Loucy (cell line): Measurements from ENCODE around the gene PDE6B.

Source experiments
- H2AFZ ChIP-seq: fragments of 200-600 bp; sonication (generic); 2 replicates; pipeline ENCODE4 v1.6.0; 2016; ENCODE audit warnings: antibody characterized with exemption, mild to moderate bottlenecking, low read length, moderate library complexity
- H3F3A ChIP-seq: fragments of 200-600 bp; 2 replicates; pipeline ENCODE4 v1.6.0; 2016; ENCODE audit warnings: antibody characterized with exemption, low read depth, mild to moderate bottlenecking
- H3K27me3 ChIP-seq: fragments of 200-600 bp; sonication (generic); 2 replicates; pipeline ENCODE4 v1.6.1; 2014; ENCODE audit warnings: low read length, mild to moderate bottlenecking; ENCODE audit not compliant: insufficient read depth, poor library complexity, severe bottlenecking
- H3K36me3 ChIP-seq: fragments of 200-600 bp; sonication (generic); 2 replicates; pipeline ENCODE4 v1.6.1; 2016; ENCODE audit warnings: low read length; ENCODE audit not compliant: insufficient read depth
- H3K4me1 ChIP-seq: fragments of 200-600 bp; sonication (generic); 2 replicates; pipeline ENCODE4 v1.5.1; 2014; ENCODE audit warnings: low read length, mild to moderate bottlenecking; ENCODE audit not compliant: insufficient read depth, poor library complexity, severe bottlenecking
- H3K4me2 ChIP-seq: fragments of 200-600 bp; sonication (generic); 2 replicates; pipeline ENCODE4 v1.6.0; 2014; ENCODE audit warnings: antibody characterized with exemption, low read length, low read depth, mild to moderate bottlenecking; ENCODE audit not compliant: poor library complexity, severe bottlenecking
- H3K4me3 ChIP-seq: fragments of 200-600 bp; sonication (generic); 2 replicates; pipeline ENCODE4 v1.5.1; 2014; ENCODE audit warnings: low read length, mild to moderate bottlenecking, mixed read lengths; ENCODE audit not compliant: poor library complexity, severe bottlenecking
- H3K79me2 ChIP-seq: fragments of 200-600 bp; sonication (generic); 2 replicates; pipeline ENCODE4 v1.6.1; 2014; ENCODE audit warnings: low read length; ENCODE audit not compliant: insufficient read depth
- H3K9ac ChIP-seq: fragments of 200-600 bp; sonication (generic); 2 replicates; pipeline ENCODE4 v1.6.0; 2014; ENCODE audit warnings: mild to moderate bottlenecking, low read depth, low read length, moderate library complexity; ENCODE audit not compliant: poor library complexity, severe bottlenecking
- H3K9me2 ChIP-seq: fragments of 200-600 bp; sonication (generic); replicated peaks from 2 replicates; pipeline ENCODE4 v1.6.1; 2016; ENCODE audit warnings: low read depth, low read length, mixed read lengths
- H3K9me3 ChIP-seq: fragments of 200-600 bp; sonication (generic); 2 replicates; pipeline ENCODE4 v1.6.1; 2014; ENCODE audit warnings: mild to moderate bottlenecking, antibody characterized with exemption, low read length, low read depth; ENCODE audit not compliant: insufficient read depth
- H4K20me1 ChIP-seq: fragments of 200-600 bp; sonication (generic); 2 replicates; pipeline ENCODE4 v1.6.0; 2014; ENCODE audit warnings: antibody characterized with exemption, low read length, mild to moderate bottlenecking; ENCODE audit not compliant: insufficient read depth, poor library complexity, severe bottlenecking
- EZH2phosphoT487 ChIP-seq: fragments of 200-600 bp; IDR thresholded peaks from 2 replicates; pipeline ENCODE4 v1.6.1; 2018; ENCODE audit warnings: antibody characterized with exemption, mild to moderate bottlenecking, moderate library complexity, borderline replicate concordance
- TF ChIP-seq, protein P1 (sequence below): fragments of 200-600 bp; sonication (generic); conservative IDR thresholded peaks from 2 replicates; pipeline ENCODE4 v1.5.1; 2014; ENCODE audit warnings: mild to moderate bottlenecking, antibody characterized with exemption, low read length

Gene PDE6B

GRCh38 chr4:709348-709747, 84.0 kb downstream of the PDE6B start:
- no peaks in the 10 kb centered on the region for H3K36me3 ChIP-seq
- peaks cover 80% of the 10 kb centered on the region for H3K79me2 ChIP-seq
- peaks cover 29% of the 10 kb centered on the region for H3K4me1 ChIP-seq
- no peaks in the 10 kb centered on the region for H3K9me3 ChIP-seq
- H3K4me2 ChIP-seq, result peak overlapping the region; percentile 99
- no peak overlapping the region for H3K9ac ChIP-seq
- H3K27me3 ChIP-seq, result peaks cover 5% of the 10 kb centered on the region
- H3K9me2 ChIP-seq, result no peaks in the 10 kb centered on the region
- TF ChIP-seq, protein P1, sequence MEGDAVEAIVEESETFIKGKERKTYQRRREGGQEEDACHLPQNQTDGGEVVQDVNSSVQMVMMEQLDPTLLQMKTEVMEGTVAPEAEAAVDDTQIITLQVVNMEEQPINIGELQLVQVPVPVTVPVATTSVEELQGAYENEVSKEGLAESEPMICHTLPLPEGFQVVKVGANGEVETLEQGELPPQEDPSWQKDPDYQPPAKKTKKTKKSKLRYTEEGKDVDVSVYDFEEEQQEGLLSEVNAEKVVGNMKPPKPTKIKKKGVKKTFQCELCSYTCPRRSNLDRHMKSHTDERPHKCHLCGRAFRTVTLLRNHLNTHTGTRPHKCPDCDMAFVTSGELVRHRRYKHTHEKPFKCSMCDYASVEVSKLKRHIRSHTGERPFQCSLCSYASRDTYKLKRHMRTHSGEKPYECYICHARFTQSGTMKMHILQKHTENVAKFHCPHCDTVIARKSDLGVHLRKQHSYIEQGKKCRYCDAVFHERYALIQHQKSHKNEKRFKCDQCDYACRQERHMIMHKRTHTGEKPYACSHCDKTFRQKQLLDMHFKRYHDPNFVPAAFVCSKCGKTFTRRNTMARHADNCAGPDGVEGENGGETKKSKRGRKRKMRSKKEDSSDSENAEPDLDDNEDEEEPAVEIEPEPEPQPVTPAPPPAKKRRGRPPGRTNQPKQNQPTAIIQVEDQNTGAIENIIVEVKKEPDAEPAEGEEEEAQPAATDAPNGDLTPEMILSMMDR, result no peak
- TF ChIP-seq EZH2phosphoT487, result no peak
- H4K20me1 ChIP-seq, result peaks cover 41% of the 10 kb centered on the region
- no peaks in the 10 kb centered on the region for H3F3A ChIP-seq
- H3K4me3 ChIP-seq, result peak overlapping the region; percentile 98
- H2AFZ ChIP-seq, result no peak overlapping the region

- peaks cover 47% of the 10 kb centered on the region for H4K20me1 ChIP-seq
- H3K4me3 ChIP-seq, result peak overlapping the region; percentile 98
- peak overlapping the region; percentile 99 for H3K4me2 ChIP-seq
- no peak for TF ChIP-seq EZH2phosphoT487
- TF ChIP-seq, protein P1, result no peak
- peaks cover 5% of the 10 kb centered on the region for H3K27me3 ChIP-seq
- no peaks in the 10 kb centered on the region for H3K9me3 ChIP-seq
- peak overlapping the region; percentile 22 for H3K9ac ChIP-seq
- H3K36me3 ChIP-seq, result no peaks in the 10 kb centered on the region
- peaks cover 88% of the 10 kb centered on the region for H3K79me2 ChIP-seq
- peaks cover 29% of the 10 kb centered on the region for H3K4me1 ChIP-seq
- H2AFZ ChIP-seq, result no peak overlapping the region
- no peaks in the 10 kb centered on the region for H3F3A ChIP-seq
- no peaks in the 10 kb centered on the region for H3K9me2 ChIP-seq
Measured at GRCh38 chr4:710116-710515, 84.7 kb downstream of the PDE6B start.

GRCh38 chr4:710916-711315, 85.5 kb downstream of the PDE6B start:
- H3K9me2 ChIP-seq, result no peaks in the 10 kb centered on the region
- peak overlapping the region; percentile 98 for H3K4me3 ChIP-seq
- peaks cover 29% of the 10 kb centered on the region for H3K4me1 ChIP-seq
- peaks cover 87% of the 10 kb centered on the region for H3K79me2 ChIP-seq
- peaks cover 48% of the 10 kb centered on the region for H4K20me1 ChIP-seq
- no peaks in the 10 kb centered on the region for H3K36me3 ChIP-seq
- H3K9ac ChIP-seq, result peak overlapping the region; percentile 22
- H3K27me3 ChIP-seq, result peaks cover 3% of the 10 kb centered on the region
- H2AFZ ChIP-seq, result no peak overlapping the region
- peak overlapping the region; percentile 99 for H3K4me2 ChIP-seq
- TF ChIP-seq, protein P1, result no peak
- no peak for TF ChIP-seq EZH2phosphoT487
- no peaks in the 10 kb centered on the region for H3K9me3 ChIP-seq
- H3F3A ChIP-seq, result no peaks in the 10 kb centered on the region
